ENCODE data around the gene B4GALNT2.

DNA sequence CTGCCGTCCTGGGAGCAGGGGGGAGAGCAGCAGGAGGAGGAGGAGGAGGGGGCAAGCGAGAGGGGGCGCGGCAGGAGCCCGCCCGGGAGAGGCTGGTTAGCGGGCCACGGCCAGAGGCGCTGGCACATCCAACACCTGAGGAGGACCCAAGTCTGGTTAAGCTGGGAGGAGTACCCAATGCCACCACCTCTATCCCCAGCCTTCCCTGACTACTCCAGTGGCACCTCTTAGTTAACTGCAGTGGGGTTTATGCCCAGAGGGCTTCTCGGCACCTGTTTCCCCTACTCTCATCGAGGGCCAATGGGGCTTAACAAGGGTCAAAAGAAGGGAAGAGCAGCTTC lies 92.4 kb downstream of the B4GALNT2 start:
- TF ChIP-seq, protein P1, sequence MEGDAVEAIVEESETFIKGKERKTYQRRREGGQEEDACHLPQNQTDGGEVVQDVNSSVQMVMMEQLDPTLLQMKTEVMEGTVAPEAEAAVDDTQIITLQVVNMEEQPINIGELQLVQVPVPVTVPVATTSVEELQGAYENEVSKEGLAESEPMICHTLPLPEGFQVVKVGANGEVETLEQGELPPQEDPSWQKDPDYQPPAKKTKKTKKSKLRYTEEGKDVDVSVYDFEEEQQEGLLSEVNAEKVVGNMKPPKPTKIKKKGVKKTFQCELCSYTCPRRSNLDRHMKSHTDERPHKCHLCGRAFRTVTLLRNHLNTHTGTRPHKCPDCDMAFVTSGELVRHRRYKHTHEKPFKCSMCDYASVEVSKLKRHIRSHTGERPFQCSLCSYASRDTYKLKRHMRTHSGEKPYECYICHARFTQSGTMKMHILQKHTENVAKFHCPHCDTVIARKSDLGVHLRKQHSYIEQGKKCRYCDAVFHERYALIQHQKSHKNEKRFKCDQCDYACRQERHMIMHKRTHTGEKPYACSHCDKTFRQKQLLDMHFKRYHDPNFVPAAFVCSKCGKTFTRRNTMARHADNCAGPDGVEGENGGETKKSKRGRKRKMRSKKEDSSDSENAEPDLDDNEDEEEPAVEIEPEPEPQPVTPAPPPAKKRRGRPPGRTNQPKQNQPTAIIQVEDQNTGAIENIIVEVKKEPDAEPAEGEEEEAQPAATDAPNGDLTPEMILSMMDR (IDR thresholded peaks at IDR 0.05; ENCODE audit: control extremely low read depth in 1 of 3, insufficient read depth in 1 of 3, low read depth in 1 of 3, low read length in 3 of 3) = no peak
- TF ChIP-seq GTF2F1 (IDR thresholded peaks at IDR 0.05; ENCODE audit: borderline replicate concordance, low read depth, low read length) (no peak), CBX5 (IDR thresholded peaks at IDR 0.05; ENCODE audit: low read depth, low read length) (no peak)
